ENCODE measurements around the gene MAZ.

GRCh38 chr16:29839822-29840221 lies 33.5 kb downstream of the MAZ start:
- TF ChIP-seq, protein P1, sequence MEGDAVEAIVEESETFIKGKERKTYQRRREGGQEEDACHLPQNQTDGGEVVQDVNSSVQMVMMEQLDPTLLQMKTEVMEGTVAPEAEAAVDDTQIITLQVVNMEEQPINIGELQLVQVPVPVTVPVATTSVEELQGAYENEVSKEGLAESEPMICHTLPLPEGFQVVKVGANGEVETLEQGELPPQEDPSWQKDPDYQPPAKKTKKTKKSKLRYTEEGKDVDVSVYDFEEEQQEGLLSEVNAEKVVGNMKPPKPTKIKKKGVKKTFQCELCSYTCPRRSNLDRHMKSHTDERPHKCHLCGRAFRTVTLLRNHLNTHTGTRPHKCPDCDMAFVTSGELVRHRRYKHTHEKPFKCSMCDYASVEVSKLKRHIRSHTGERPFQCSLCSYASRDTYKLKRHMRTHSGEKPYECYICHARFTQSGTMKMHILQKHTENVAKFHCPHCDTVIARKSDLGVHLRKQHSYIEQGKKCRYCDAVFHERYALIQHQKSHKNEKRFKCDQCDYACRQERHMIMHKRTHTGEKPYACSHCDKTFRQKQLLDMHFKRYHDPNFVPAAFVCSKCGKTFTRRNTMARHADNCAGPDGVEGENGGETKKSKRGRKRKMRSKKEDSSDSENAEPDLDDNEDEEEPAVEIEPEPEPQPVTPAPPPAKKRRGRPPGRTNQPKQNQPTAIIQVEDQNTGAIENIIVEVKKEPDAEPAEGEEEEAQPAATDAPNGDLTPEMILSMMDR (IDR thresholded peaks at IDR 0.05; ENCODE audit: insufficient read depth, low read depth, low read length), result no peak
- no peak for TF ChIP-seq EZH2 (IDR thresholded peaks at IDR 0.05; ENCODE audit: insufficient read depth, low read length)

Measured in astrocyte (in vitro differentiated cells and primary cell).